ENCODE data around the gene CA11.

DNA sequence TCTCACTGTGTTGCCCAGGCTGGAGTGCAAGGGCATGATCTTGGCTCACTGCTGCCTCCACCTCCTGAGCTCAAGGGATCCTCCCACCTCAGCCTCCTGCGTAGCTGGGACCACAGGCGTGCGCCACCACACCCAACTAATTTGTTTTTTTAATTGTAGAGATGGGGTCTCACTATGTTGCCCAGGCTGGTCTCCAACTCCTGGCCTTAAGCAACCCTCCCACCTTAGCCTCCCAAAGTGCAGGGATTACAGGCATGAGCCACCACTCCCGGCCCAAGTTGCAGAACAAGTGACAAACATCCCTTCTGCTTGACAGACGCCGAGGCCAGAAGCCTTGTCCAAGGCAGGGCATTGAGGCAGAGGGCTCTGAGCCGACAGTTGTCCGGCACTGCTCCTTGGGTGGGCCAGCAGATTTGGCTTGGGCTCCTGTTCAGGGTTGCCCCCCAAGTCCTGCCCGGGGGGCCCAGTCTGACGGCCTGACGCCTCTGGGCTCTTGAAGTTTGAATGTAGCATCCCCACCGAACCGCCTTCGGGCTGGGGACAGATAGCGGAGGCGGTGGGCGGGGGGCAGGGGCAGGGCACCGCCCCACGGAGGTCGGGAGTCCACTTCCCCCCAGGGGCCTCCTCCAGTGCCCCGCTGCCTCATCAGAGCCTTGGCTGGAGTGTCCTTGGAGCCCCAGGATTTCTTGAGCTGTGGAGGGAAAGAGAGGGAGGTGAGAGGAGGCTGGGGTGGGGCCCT lies 45.1 kb downstream of the CA11 start:
- TF ChIP-seq ZNF274 (IDR thresholded peaks at IDR 0.05; ENCODE audit: borderline replicate concordance, low read depth, low read length): no peak
- no peak for TF ChIP-seq FOXA3 (CRISPR knock-in tag; conservative IDR thresholded peaks at IDR 0.05 in 1 of 2, IDR thresholded peaks at IDR 0.05 in 1 of 2)
- TF ChIP-seq SMARCB1 (IDR thresholded peaks at IDR 0.05; ENCODE audit: insufficient read length, low read depth): no peak
- TF ChIP-seq POLR2A (conservative IDR thresholded peaks at IDR 0.05): no peak
- TF ChIP-seq DPF2 (IDR thresholded peaks at IDR 0.05): no peak

Measured in K562 (cell line).